Tibial artery (tissue), 4 donors: Measurements from ENCODE around the gene CACUL1.
"Not testable (repeated sequence)": the region's sequence is repeated elsewhere in the genome, so short reads cannot be mapped to it uniquely, and the experiment has no call there.

Experiments used
- DNase-seq, 2 donors: peaks; one replicate each; pipeline ENCODE4 v3.0.0-alpha.2; 2019
- H3K27ac ChIP-seq, 2 donors: fragments of 200-600 bp; sonication (generic) in 1 of 2; 1 replicate in 1 of 2; 2 replicates in 1 of 2; pipeline ENCODE4 v1.5.1; 2018 to 2019; ENCODE audit warnings: mild to moderate bottlenecking in 1 of 2
- H3K27me3 ChIP-seq, 2 donors: fragments of 200-600 bp; sonication (generic) in 1 of 2; one replicate each; pipeline versions ENCODE4 v1.5.1 to v1.6.0; 2016 to 2019
- H3K36me3 ChIP-seq, 3 donors: fragments of 200-600 bp; sonication (generic) in 2 of 3; one replicate each; pipeline ENCODE4 v1.5.1; 2016 to 2019; ENCODE audit warnings: mild to moderate bottlenecking in 2 of 3
- H3K4me1 ChIP-seq, 4 donors: fragments of 200-600 bp; sonication (generic) in 2 of 4; 1 replicate in 3 of 4; 2 replicates in 1 of 4; pipeline ENCODE4 v1.5.1; 2016 to 2019
- H3K4me3 ChIP-seq, 2 donors: fragments of 200-600 bp; sonication (generic) in 1 of 2; 1 replicate in 1 of 2; 2 replicates in 1 of 2; pipeline ENCODE4 v1.5.1; 2018 to 2019; ENCODE audit warnings: mild to moderate bottlenecking in 2 of 2
- H3K9me3 ChIP-seq, 3 donors: fragments of 200-600 bp; sonication (generic) in 1 of 3; one replicate each; pipeline ENCODE4 v1.5.1; 2016 to 2019
- intact Hi-C: fragments of 100-400 bp; cut with DNase I; formaldehyde crosslinking; loops from one replicate; pipeline ENCODE4 v1.15.0; 2023; ENCODE audit warnings: low total_unique reads
- TF ChIP-seq, protein P1 (sequence below), 2 experiments: fragments of 200-600 bp in 1 of 2; fragments of 450-650 bp in 1 of 2; IDR thresholded peaks; one replicate each; pipeline ENCODE4 v1.5.1; 2017 to 2019; ENCODE audit warnings: antibody characterized with exemption in 2 of 2, mild to moderate bottlenecking in 1 of 2, moderate library complexity in 1 of 2

CACUL1 gene

DNA sequence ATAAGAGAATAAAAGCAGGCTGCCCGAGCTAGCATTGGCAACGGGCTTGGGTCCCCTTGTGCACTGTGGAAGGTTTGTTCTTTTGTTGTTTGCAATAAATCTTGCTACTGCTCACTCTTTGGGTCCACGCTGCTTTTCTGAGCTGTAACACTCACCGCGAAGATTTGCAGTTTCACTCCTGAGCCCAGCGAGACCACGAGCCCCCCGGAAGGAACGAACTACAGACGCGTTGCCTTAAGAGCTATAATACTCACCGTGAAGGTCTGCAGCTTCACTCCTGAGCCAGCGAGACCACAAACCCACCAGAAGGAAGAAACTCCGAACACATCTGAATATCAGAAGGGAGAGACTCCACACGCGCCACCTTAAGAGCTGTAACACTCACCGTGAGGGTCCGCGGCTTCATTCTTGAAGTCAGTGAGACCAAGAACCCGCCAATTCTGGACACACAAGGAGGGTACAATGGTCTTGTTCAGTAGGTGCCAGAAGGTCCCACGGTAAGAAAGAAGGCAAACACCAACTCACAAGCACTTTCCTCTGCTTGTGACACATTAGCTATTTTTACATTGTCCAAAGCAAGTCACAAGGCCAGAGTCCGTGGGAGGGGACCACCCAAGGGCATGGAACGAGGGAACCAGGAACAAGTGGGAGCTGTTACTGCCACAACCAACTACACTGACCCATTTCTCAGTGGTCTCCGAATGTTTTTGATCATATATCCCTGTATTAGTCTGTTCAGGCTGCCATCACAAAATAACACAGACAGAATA lies 29.2 kb upstream of the CACUL1 start:
- Histone ChIP-seq H3K4me3 (no peak overlapping the region), H3K27ac (no peak overlapping the region), H3K9me3 (no peaks in the 10 kb centered on the region), H3K4me1 (no peaks in the 10 kb centered on the region), H3K27me3 (peaks cover 0 to 3% of the 10 kb centered on the region in 2 donors), H3K36me3 (no peaks in the 10 kb centered on the region)
- intact Hi-C loops, result no loop called here
- DNase-seq, result no peak
- TF ChIP-seq, protein P1, sequence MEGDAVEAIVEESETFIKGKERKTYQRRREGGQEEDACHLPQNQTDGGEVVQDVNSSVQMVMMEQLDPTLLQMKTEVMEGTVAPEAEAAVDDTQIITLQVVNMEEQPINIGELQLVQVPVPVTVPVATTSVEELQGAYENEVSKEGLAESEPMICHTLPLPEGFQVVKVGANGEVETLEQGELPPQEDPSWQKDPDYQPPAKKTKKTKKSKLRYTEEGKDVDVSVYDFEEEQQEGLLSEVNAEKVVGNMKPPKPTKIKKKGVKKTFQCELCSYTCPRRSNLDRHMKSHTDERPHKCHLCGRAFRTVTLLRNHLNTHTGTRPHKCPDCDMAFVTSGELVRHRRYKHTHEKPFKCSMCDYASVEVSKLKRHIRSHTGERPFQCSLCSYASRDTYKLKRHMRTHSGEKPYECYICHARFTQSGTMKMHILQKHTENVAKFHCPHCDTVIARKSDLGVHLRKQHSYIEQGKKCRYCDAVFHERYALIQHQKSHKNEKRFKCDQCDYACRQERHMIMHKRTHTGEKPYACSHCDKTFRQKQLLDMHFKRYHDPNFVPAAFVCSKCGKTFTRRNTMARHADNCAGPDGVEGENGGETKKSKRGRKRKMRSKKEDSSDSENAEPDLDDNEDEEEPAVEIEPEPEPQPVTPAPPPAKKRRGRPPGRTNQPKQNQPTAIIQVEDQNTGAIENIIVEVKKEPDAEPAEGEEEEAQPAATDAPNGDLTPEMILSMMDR (IDR thresholded peaks at IDR 0.05), result no peak

DNA sequence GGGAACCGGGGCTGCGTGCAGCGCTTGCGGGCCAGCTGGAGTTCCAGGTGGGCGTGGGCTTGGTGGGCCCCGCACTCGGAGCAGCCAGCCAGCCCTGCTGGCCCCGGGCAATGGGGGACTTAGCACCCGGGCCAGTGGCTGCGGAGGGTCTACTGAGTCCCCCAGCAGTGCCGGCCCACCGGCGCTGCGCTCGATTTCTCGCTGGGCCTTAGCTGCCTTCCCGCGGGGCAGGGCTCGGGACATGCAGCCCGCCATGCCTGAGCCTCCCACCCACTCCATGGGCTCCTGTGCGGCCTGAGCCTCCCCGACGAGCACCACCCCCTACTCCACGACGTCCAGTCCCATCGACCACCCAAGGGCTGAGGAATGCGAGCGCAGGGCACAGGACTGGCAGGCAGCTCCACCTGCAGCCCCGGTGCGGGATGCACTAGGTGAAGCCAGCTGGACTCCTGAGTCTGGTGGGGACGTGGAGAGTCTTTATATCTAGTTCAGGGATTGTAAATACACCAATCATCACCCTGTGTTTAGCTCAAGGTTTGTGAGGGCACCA lies 28.2 kb upstream of the CACUL1 start:
- H3K27ac ChIP-seq, H3K4me3 ChIP-seq, H3K36me3 ChIP-seq, H3K4me1 ChIP-seq, H3K9me3 ChIP-seq, DNase-seq, H3K27me3 ChIP-seq, intact Hi-C loops: not testable (repeated sequence)

DNA sequence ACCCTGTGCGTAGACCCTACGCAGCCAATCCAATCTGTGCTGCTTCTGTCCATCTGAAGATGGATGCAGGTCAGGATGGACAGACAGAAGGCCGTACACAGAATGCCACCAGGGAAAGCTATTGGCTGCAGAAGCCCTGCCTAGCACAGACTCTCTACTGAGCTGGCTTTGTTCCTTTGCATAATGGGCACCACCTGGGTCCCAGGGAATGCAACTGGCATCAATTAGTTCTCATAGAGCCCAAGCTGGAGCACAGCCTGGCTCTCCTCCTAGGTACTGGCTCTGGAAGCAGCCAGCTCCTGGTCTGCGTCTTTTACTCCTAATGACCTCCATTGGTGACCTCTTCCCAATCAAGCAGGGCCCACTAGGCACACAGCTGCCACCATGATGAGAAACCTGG lies 26.8 kb upstream of the CACUL1 start:
- intact Hi-C loops, result loop anchor here (2.0 kb wide), 1 partner anchor 205 kb away; no protein-coding TSS in a partner anchor
- no peak overlapping the region for H3K4me3 ChIP-seq
- no peak for DNase-seq
- H3K27ac ChIP-seq, result no peak overlapping the region
- H3K36me3 ChIP-seq, result no peaks in the 10 kb centered on the region
- H3K9me3 ChIP-seq, result no peaks in the 10 kb centered on the region
- H3K4me1 ChIP-seq, result no peaks in the 10 kb centered on the region
- TF ChIP-seq, protein P1 (IDR thresholded peaks at IDR 0.05), result no peak
- peaks cover 0 to 3% of the 10 kb centered on the region in 2 donors for H3K27me3 ChIP-seq

DNA sequence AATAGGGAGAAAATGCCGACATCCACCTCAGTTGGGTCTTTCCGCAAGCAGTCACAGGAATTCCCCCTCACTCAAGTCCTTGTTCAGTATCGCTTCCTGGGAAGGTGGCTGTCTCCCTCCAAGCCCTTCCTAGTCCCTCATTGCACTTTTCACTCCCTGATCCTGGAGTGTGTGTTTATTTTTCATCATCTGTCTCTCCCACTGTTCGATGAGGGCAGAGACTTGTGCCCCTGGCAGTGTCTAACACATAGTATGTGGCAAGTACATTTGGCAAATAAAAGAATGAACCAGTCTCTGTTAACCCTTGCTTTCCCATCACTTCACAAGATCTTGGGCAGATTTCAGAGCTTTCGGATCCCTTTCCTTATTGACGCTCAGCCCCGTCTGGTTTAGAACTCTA lies 24.0 kb upstream of the CACUL1 start:
- H3K9me3 ChIP-seq, result no peaks in the 10 kb centered on the region

DNA sequence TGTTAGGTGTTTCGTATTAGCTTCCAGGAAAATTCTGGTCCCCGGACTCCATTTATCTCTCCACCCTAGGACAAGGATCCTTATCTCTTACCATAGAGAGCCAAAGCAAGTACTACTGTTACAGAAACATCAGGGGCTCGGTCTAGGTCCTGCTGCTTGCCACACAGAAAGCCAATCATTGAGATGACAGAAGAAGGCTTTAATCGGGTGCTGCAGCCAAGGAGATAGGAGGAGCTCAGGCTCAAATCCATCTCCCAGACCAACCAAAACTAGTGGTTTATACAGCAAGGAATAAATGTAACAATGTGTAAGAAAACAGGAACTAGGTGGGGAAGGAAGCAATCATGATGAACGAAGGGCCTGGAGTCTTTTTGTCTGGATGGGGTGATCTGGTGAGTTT lies 22.2 kb upstream of the CACUL1 start:
- intact Hi-C loops, result no loop called here
- H3K4me1 ChIP-seq, result no peaks in the 10 kb centered on the region
- H3K27me3 ChIP-seq, result peaks cover 0 to 3% of the 10 kb centered on the region in 2 donors
- no peaks in the 10 kb centered on the region for H3K36me3 ChIP-seq
- H3K9me3 ChIP-seq, result no peaks in the 10 kb centered on the region
- H3K4me3 ChIP-seq, result no peak overlapping the region
- TF ChIP-seq, protein P1 (IDR thresholded peaks at IDR 0.05), result no peak
- H3K27ac ChIP-seq, result no peak overlapping the region
- DNase-seq, result no peak

More for the DNA sequence above, 24.0 kb upstream of the CACUL1 start:
- intact Hi-C loops, result no loop called here
- H3K27me3 ChIP-seq, result peaks cover 0 to 3% of the 10 kb centered on the region in 2 donors
- DNase-seq, result no peak
- H3K36me3 ChIP-seq, result no peaks in the 10 kb centered on the region
- H3K27ac ChIP-seq, result no peak overlapping the region
- no peaks in the 10 kb centered on the region for H3K4me1 ChIP-seq
- TF ChIP-seq, protein P1 (IDR thresholded peaks at IDR 0.05), result no peak
- H3K4me3 ChIP-seq, result no peak overlapping the region

DNA sequence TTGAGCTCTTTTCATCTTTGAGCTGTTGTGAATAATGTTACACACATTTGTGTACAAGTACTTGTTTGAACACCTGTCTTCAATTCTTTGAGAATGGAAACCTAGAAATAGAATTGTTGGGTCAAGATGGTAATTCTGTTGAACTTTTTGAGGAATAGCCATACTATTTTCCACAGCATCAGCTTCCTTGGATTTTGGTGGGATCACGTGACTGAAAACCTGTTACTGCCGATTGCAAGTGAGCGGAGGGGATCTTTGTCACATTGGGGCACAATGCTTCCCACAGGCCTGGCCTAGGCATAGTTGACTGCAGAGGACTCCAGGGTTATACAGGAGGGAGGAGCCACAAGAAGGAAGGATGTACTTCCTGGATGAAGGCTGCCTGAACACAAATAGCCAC lies 21.3 kb upstream of the CACUL1 start:
- H3K27ac ChIP-seq, result no peak overlapping the region
- H3K4me1 ChIP-seq, result no peaks in the 10 kb centered on the region
- no peaks in the 10 kb centered on the region for H3K9me3 ChIP-seq
- DNase-seq, result no peak
- intact Hi-C loops, result no loop called here
- TF ChIP-seq, protein P1 (IDR thresholded peaks at IDR 0.05), result no peak
- H3K4me3 ChIP-seq, result no peak overlapping the region
- no peaks in the 10 kb centered on the region for H3K36me3 ChIP-seq
- H3K27me3 ChIP-seq, result peaks cover 0 to 3% of the 10 kb centered on the region in 2 donors
